Tibial nerve (tissue), 4 donors: ENCODE data around the gene CRYZL1. TPM values are rescaled to one million over a fixed set of nuclear protein-coding genes. Genes with fewer than 3 reads are reported as not detected.
"Not testable (repeated sequence)": the region's sequence is repeated elsewhere in the genome, so short reads cannot be mapped to it uniquely, and the experiment has no call there.

Experiments used
- DNase-seq, 2 donors: peaks; one replicate each; pipeline ENCODE4 v3.0.0-alpha.2; 2019; ENCODE audit warnings: low spot score in 2 of 2
- H3K27ac ChIP-seq, 4 donors: fragments of 200-600 bp; sonication (generic) in 3 of 4; one replicate each; pipeline ENCODE4 v1.5.1; 2017 to 2019; ENCODE audit warnings: mild to moderate bottlenecking in 1 of 4
- H3K27me3 ChIP-seq, 2 donors: fragments of 200-600 bp; sonication (generic) in 1 of 2; one replicate each; pipeline versions ENCODE4 v1.5.1 to v1.6.0; 2017 to 2019
- H3K36me3 ChIP-seq, 3 donors: fragments of 200-600 bp; sonication (generic); one replicate each; pipeline ENCODE4 v1.5.1; 2018 to 2019
- H3K4me1 ChIP-seq, 4 donors: fragments of 200-600 bp; sonication (generic) in 3 of 4; one replicate each; pipeline ENCODE4 v1.5.1; 2017 to 2019
- H3K4me3 ChIP-seq, 4 donors: fragments of 200-600 bp; sonication (generic) in 3 of 4; one replicate each; pipeline ENCODE4 v1.5.1; 2017 to 2019; ENCODE audit warnings: mild to moderate bottlenecking in 1 of 4, moderate library complexity in 1 of 4
- H3K9me3 ChIP-seq, 4 donors: fragments of 200-600 bp; sonication (generic) in 3 of 4; one replicate each; pipeline ENCODE4 v1.5.1; 2017 to 2019
- CTCF ChIP-seq, 5 experiments: fragments of 200-600 bp in 3 of 5; fragments of 450-650 bp in 2 of 5; sonication (generic) in 3 of 5; IDR thresholded peaks; one replicate each; pipeline ENCODE4 v1.5.1; 2016 to 2019; ENCODE audit warnings: antibody characterized with exemption in 5 of 5, mild to moderate bottlenecking in 3 of 5, moderate library complexity in 2 of 5
- EP300 ChIP-seq, 2 donors: sonication (generic); formaldehyde crosslinking; IDR thresholded peaks; one replicate each; pipeline ENCODE4 v1.6.1; 2017; ENCODE audit warnings: antibody characterized with exemption in 2 of 2, mild to moderate bottlenecking in 1 of 2
- POLR2A ChIP-seq, 2 donors: fragments of 450-650 bp; IDR thresholded peaks; one replicate each; pipeline ENCODE4 v1.6.1; 2017; ENCODE audit warnings: antibody characterized with exemption in 2 of 2, mild to moderate bottlenecking in 2 of 2, moderate library complexity in 2 of 2
- WGBS, 2 donors: methylation state at CpG; one replicate each; pipeline ENCODE4 v1.1.5; 2018; 5-methylcytosine and 5-hydroxymethylcytosine counted together
- total RNA-seq, 4 donors: library from RNA; depleted of rRNA; stranded (reverse); fragments of >200 nt; gene quantifications; one replicate each; pipeline ENCODE4 v1.1.0, GENCODE V29; 2016

The CRYZL1 gene
- total RNA-seq, 4 donors from 2014 or later: 48.8 to 94.4 (median 74.8) TPM

- no peak for DNase-seq
- no peaks in the 10 kb centered on the region for H3K27me3 ChIP-seq
- no peak for TF ChIP-seq EP300 (IDR thresholded peaks at IDR 0.05)
- no peak for TF ChIP-seq POLR2A (IDR thresholded peaks at IDR 0.05)
- TF ChIP-seq CTCF (IDR thresholded peaks at IDR 0.05): no peak
- H3K27ac ChIP-seq: no peak overlapping the region
- H3K36me3 ChIP-seq: peaks cover 0 to 75% (median 0%) of the 10 kb centered on the region in 3 donors
- H3K9me3 ChIP-seq: no peaks in the 10 kb centered on the region
- H3K4me1 ChIP-seq: no peaks in the 10 kb centered on the region
- H3K4me3 ChIP-seq: no peak overlapping the region
Observed at GRCh38 chr21:33622253-33622652, 19.3 kb downstream of the CRYZL1 start.

- H3K36me3 ChIP-seq: peaks cover 0 to 83% (median 0%) of the 10 kb centered on the region in 3 donors
- H3K4me3 ChIP-seq: no peak overlapping the region
- WGBS, 2 donors: 90 to 93% methylated on average over 4 of the region's 4 CpGs
- H3K4me1 ChIP-seq: no peaks in the 10 kb centered on the region
- DNase-seq: no peak
- no peaks in the 10 kb centered on the region for H3K9me3 ChIP-seq
- no peak overlapping the region for H3K27ac ChIP-seq
- H3K27me3 ChIP-seq: no peaks in the 10 kb centered on the region
- no peak for TF ChIP-seq CTCF (IDR thresholded peaks at IDR 0.05)
- TF ChIP-seq EP300 (IDR thresholded peaks at IDR 0.05): no peak
- no peak for TF ChIP-seq POLR2A (IDR thresholded peaks at IDR 0.05)
Observed at GRCh38 chr21:33619726-33620125, 21.8 kb downstream of the CRYZL1 start.

DNA sequence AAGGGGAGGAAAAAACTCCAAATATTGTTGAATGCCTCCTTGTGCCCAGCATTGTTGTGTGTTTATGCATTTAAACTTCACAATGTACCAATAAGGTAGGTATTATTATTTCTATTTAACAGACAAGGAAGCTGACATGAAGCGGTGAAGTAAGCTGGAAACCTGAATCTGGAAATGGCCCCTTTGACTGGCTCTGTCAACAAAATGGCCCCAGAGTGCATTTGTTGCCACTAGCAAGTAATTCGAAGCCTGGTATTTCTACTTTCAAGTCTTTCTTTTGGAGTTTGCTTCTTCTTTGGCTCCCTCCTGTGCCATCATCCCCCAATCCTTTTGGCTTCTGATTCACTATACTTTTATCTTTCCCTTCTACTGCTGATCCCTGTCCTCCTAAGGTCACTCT lies 23.1 kb downstream of the CRYZL1 start:
- Histone ChIP-seq H3K27me3 (no peaks in the 10 kb centered on the region), H3K9me3 (no peaks in the 10 kb centered on the region), H3K4me3 (no peak overlapping the region), H3K36me3 (peaks cover 0 to 88% (median 0%) of the 10 kb centered on the region in 3 donors), H3K4me1 (no peaks in the 10 kb centered on the region), H3K27ac (no peak overlapping the region)
- TF ChIP-seq CTCF (IDR thresholded peaks at IDR 0.05) (no peak), EP300 (IDR thresholded peaks at IDR 0.05) (no peak), POLR2A (IDR thresholded peaks at IDR 0.05) (no peak)
- DNase-seq: no peak
- 95 to 98% methylated on average over 2 of the region's 2 CpGs for WGBS, 2 donors

GRCh38 chr21:33617565-33617964 lies 24.0 kb downstream of the CRYZL1 start:
- not testable (repeated sequence) for DNase-seq, H3K9me3 ChIP-seq, H3K27me3 ChIP-seq, H3K4me1 ChIP-seq, H3K27ac ChIP-seq, H3K4me3 ChIP-seq
- peaks cover 0 to 88% (median 2%) of the 10 kb centered on the region in 3 donors for H3K36me3 ChIP-seq
- 87 to 89% methylated on average over 11 of the region's 11 CpGs for WGBS, 2 donors

DNA sequence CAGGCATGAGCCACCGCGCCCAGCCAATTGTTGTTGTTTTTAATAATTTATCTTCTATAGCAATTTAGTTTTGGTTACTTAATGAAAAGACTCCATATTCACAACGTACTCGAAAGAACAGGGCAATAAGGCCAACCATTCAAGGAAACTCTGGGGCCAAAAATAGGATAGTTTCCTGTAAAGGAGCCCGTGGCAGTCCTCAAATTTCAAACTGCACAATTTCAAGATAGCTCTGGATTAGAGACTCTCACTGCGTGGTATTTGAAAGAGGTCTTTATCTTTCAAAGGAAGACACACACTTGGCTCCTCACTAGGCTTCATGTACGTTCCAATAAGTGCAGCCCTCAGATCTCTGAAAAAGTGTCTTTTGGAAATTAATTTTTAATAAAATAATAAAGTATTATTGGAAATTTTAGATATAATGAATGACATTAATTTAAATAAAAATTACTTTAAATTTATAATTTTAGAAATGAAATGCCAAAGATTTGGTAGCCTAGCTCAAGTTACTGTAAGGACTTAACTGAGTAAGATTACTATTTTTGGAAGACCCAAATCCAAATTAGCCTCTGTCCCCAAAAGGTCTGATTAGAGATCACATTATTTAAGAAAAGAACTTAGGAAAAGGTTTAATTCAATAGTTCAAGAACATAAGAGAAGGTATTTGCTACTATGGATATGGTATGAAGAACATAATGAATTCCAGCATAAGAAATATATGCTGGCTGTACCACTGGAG lies 30.4 kb downstream of the CRYZL1 start:
- H3K4me1 ChIP-seq: peaks cover 0 to 11% (median 0%) of the 10 kb centered on the region in 4 donors
- H3K27ac ChIP-seq: no peak overlapping the region
- no peaks in the 10 kb centered on the region for H3K9me3 ChIP-seq
- no peak for DNase-seq
- peaks cover 0 to 85% (median 2%) of the 10 kb centered on the region in 3 donors for H3K36me3 ChIP-seq
- 75 to 76% methylated on average over 7 of the region's 7 CpGs for WGBS, 2 donors
- TF ChIP-seq EP300 (IDR thresholded peaks at IDR 0.05) (no peak), POLR2A (IDR thresholded peaks at IDR 0.05) (no peak), CTCF (IDR thresholded peaks at IDR 0.05) (no peak)
- no peaks in the 10 kb centered on the region for H3K27me3 ChIP-seq
- no peak overlapping the region for H3K4me3 ChIP-seq
